Left colon (tissue), 2 donors: ENCODE measurements around the gene DCXR. TPM values are rescaled to one million over a fixed set of nuclear protein-coding genes. Genes with fewer than 3 reads are reported as not detected.

ENCODE experiments used
- ATAC-seq: fragments of 200-7000 bp; cut with Tn5 transposase; one replicate; pipeline ENCODE4 v1.9.1; 2020; ENCODE audit warnings: mild to moderate bottlenecking, moderate library complexity
- DNase-seq, 2 donors: peaks; one replicate each; pipeline ENCODE4 v3.0.0-alpha.2; 2020
- intact Hi-C, 2 donors: fragments of 100-400 bp; cut with DNase I in 1 of 2; cut with micrococcal nuclease in 1 of 2; formaldehyde crosslinking; loops; one replicate each; pipeline versions ENCODE4 v1.11.2 to v1.14.0; 2022; cut with DNase I, micrococcal nuclease
- total RNA-seq, 2 donors: library from RNA; stranded (reverse); fragmentation: NEBNext Ultra II Directional; extraction: Animal tissue kit (Norgen Biotek cat#: 25700); gene quantifications; one replicate each; pipeline ENCODE4 v1.2.1, GENCODE V29; 2021
- donor health status: DM: no; HTN: no; CAD: no.
- donor health status: DM: yes; HTN: yes; CAD: no.

The DCXR gene
- total RNA-seq, 2 donors from 2014 or later: 111 to 137 TPM

- ATAC-seq: no peak
- DNase-seq: no peak
- intact Hi-C loops: no loop called here
These were observed 38.7 kb upstream of the DCXR start for GRCh38 chr17:82076018-82076784.

GRCh38 chr17:82073446-82073845, 35.9 kb upstream of the DCXR start:
- DNase-seq: no peak
- intact Hi-C loops: no loop called here
- ATAC-seq: no peak

- DNase-seq: peak; percentile 54 to 65
- intact Hi-C loops: no loop called here
- ATAC-seq: peak; percentile 94
These were observed 35.3 kb upstream of the DCXR start for GRCh38 chr17:82072827-82073226.

DNA sequence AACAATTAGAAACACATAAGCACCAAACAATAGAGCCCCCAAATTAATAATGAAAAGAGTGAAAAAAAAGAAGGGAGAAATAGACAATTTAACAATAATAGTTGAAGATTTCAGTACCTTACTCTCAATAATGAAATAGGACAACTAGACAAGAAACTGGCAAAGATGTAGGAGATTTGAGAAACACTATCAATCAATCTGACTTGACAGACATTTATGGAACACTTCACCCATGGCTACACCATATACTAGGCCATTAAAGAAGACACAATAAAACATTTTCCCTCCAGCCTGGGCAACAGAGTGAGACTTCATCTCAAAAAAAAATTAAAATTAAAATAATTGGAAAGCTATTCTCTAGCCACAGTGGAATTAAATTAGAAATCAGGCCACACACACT, 33.1 kb upstream of the DCXR start:
- intact Hi-C loops: no loop called here
- DNase-seq: no peak
- no peak for ATAC-seq

- intact Hi-C loops: no loop called here
- DNase-seq (peak in 1 of 2 donors; percentile 67), ATAC-seq (peak; percentile 69)
These were observed 28.3 kb upstream of the DCXR start, which contains the start of gene DUS1L for GRCh38 chr17:82065638-82066303. Gene DUS1L (minus strand): TSS chr17:82065804. CDS start chr17:82065059, 745 bp downstream.

DNA sequence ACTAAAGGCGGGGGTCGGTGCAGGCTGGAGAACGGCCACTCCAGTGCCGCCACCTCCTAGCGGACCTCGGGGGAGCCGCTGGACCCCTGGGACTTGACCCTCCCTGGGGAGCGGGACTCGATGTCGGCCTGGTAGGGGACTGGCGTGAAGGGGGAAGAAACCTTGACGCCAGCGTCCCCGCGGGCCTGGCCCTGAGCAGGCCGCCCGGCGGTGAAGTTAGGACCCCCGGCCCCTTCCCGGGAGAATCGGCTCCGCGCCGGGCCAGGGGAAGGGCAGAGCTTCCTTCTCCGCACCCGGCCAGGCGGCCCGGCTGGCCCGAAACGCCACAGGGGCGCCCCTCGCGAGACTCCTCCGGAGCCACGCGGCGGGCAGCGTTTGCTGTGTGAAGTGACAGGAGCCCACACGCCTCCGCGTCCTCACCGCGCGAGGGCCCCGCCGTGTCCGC, 27.7 kb upstream of the DCXR start:
- DNase-seq (peak in 1 of 2 donors; percentile 32), ATAC-seq (peak; percentile 33)
- intact Hi-C loops: no loop called here

DNA sequence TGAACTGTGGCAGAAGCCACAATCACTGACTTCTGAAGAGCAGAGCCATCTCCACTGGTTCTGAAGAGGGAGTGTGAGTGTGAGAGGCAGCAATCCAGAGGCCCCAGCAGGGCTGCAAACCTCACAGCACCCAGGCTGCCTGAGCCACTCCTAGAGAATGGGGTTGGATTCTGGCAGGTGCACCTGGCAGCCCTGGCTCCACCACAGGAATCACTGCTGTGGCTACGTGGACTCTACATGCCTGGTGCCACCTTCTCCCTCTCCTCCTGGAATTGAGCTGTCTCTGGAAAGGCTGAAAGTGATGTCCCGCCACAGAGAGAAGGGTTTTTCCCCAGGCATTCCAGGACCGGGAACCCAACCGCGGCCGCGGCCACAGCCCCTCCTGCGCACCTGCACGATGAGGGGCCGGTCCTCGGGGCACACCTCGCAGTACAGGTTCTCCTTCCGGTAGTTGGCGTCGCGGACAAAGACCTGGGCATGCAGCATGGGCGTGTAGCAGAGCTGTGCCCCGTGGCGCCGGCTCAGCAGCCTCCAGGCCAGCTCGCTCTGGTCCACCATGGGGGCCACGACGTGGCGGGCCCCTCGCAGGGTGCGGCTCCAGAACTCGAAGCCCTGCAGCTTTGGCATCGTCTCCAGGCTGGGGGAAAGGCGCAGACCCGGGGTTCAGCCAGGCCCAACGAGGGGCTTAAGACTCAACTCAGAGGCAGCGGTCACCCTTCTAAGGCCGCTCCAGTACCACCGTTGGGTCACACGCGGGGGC, 27.1 kb upstream of the DCXR start:
- intact Hi-C loops: no loop called here
- peak; percentile 52 to 68 for DNase-seq
- peak; percentile 83 for ATAC-seq

DNA sequence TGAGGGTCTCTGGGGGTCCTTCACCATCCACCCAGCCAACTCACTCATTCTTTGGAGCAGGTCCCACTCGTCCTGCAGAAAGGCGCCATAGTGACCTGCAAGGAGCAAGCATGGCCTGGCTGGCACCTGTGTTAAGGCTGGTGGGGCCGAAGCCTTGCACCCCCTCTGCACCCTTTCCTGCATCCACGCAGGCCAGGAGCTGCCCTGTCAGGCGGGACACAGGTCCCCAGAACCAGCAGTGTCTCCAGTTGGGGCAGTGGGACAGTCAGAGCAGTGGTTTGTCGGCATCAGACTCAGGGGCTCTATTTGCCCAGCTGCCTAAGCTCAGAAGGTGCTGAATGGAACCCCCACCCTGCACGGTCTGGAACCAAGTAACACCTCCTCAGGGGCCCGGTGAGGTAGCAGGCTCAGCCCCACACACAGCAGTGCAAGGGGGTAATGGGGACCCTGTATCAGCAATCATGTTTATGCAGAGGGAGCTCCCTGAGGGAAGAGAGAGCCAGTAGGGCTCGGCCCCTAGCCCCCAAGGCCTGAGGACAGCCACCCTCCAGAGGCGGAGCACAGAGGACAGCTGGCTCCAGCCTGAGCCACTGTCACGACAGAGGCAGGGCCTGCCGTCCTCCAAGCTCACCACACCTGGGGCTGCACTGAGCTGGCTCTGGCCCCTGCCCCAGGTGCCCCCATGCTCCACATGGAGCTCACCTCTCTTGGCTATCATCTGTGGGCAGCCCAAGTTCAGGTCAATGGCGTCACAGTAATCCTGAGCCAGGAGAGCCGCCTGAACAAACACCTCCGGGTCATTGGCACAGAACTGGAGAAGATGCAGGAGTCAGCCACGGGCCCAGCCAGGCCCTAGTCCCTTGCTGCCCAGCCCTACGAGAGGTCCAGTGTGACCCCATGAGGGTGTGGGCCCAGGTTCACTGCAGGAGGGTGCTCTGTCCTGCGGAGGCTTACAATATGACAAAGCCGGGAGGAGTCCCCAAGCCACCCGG, 26.2 kb upstream of the DCXR start:
- intact Hi-C loops: no loop called here
- DNase-seq: no peak
- ATAC-seq: no peak

DNA sequence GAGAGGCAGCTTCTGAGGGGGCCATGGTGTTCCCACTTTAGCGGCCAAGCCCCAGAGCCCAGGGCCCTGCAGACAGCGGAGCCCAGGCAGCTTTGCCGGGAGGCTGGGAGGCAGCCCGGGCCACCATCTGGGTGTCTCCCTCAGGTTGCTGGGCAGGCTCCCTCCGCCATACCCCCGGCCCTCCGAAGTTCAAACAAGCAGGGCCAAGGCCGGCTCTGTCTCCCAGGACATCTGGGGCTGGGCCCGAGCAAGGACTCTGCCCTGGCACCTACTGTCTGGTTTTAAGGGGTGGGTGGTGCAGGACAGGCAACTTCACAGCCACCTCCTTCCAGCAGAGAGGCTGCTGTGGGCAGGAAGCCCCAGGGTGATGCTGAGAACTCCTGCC, 25.5 kb upstream of the DCXR start:
- intact Hi-C loops: no loop called here
- DNase-seq (no peak), ATAC-seq (no peak)

DNA sequence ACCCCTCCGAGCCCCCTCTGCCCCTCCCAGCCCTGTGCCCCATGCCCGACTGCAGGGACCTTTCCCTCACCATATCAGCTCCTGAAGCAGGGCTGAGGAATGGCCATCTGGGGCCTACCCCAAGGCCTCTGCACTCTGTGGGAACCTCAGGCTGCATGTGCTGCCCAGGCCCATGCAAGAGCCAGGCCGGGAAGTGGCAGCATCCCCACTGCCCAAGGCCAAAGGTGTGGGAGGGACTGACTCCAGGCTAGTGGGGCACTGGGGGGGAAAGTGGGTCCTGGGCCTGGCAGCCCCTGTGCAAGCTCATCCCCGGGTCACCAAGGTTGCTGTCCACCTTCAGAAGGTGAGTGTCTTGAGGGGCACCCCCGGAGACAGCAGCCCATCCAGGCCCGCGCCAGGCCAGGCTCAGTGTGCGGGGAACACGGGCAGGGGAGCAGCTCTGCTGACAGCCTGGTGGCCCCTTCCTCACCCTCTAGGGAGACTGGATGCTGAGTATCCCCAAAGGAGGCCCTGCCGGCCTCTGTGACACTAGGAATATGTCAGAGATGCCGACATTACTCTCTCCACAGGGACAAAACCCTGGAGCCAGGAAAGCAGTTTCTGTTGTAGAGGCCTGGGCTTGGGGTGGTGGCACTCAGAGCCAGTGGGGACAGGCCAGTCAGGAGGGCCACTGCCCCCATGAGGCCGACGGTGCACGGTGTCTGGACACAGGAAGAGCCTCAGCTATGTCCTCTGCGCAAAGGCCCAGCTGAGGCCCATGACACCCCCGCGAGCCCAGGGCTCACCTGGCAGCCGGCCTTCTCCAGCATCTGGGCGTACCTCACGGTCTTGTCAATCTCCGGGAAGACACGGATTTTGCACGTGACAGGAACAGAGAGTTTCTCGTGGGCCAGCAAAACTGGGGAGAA, 24.8 kb upstream of the DCXR start:
- intact Hi-C loops: no loop called here
- no peak for ATAC-seq

DNA sequence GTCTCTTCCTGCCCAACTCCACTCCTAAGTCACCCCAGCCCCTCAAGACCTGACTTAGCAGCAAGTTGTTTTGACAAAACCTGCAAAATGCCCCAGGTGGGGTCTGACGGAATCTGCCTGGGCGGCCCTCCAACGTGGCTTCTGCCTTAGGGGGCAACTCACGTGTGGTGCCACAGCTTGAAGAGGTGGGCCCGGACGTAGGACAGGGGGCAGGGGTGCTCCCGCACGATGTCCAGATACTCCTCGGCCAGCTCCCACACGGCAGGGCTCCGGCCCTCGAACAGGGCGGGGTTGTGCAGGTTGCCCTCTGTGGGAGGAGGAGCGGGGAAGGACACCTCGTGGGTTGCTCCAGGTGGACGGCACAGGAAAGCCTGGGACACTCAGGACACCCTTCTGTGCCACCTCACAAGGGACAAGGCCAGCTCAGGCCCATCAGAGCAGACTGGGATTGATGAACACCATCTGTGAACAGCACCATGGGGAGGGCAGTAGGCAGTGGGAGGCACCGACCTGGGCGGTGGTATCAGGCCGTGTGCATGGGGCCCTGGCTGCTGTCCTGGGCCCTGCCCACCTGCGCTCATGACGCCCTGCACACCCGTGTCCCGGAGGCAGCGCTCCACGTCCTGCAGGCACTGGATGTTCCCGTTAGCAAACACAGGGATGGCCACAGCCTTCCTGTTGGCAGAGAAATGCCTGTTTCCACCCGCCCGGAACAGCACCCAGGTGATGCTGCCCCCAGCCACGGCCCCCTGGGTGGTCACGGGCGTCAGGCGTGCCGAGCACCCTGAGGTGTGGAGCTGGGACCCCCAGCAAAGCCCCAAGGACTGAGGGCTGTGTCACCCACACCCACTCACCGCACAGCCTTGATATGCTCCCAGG, 23.8 kb upstream of the DCXR start:
- intact Hi-C loops: no loop called here
- ATAC-seq (no peak), DNase-seq (no peak)

More for the DNA sequence above, 24.8 kb upstream of the DCXR start:
- DNase-seq: no peak

GRCh38 chr17:82060614-82061013, 23.1 kb upstream of the DCXR start:
- no peak for ATAC-seq
- intact Hi-C loops: no loop called here
- DNase-seq: no peak

DNA sequence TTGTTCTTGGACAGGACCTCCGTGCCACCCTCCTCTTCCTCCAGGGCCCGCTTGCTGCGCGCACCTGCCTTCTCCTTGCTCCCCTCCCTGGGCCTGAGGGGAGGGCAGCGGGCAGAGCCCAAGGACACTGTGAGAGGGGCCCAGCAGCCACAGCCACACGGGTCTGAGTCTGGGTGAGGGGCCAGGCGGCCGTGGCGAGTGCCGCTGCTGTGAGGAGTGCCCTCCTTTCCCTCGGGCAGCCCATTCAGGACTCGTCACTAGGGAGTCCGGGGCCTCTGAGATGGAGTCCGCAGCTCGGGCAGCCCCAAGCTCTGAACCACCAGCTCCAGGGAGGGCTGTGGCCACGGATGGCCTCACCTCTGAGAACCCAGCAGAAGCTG, 22.5 kb upstream of the DCXR start:
- DNase-seq: no peak
- intact Hi-C loops: no loop called here
- ATAC-seq: no peak

DNA sequence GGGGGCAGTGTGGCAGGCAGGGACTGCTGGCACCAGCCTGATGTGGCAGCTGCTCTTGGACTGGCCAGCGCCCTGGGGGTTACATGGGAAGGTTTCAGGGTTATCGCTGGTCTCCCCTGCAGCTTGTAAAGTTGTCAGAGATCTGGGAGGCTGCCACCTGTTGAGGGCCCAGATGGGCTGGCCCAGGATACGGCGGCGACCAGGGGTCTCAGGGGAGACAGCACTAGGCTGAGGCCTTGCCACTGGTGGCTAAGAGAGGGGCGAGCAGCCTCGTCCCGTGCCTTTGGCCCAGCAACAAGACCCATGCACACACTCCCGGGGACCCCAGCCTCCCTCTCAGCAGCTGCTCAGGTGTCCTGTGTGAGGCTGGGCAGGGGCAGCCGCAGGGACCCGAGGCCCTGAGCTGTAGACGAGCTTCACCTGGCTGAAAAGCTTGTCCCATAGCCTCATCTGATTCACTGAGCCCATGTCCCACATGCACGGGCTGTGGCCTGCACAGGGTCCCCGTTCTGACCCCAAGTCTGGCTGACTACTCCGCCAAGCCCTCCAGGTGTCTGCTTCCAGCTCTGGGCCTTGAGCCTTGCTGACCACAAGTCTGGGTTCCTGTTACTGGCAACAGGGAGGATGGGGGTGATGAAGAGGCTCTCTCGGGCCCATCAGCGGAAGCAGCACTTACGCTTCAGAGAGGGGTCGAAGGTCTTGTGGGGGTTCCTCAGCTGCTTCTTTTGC, 21.9 kb upstream of the DCXR start:
- intact Hi-C loops: no loop called here
- ATAC-seq: no peak
- DNase-seq: no peak

DNA sequence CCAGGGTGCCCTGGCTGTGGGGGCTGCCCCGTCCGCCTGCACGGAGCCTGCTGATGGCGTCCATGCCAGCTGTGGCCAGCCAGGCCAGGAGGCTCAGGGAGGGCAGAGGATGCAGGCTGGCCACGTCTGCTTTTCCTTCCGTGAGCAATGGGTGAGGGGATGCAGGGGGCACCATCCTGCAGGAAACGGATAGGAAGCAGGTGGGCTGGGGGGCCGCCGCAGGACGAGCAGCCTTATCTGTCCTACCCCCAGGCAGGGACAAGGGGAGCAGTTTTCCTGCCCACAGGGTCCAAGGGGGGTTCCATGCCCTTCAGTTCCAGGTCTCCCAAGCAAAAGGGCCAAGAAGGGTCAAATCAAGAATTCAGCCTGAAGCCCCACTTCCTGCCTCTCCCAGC, 21.4 kb upstream of the DCXR start:
- intact Hi-C loops: no loop called here
- no peak for ATAC-seq
- DNase-seq: no peak

DNA sequence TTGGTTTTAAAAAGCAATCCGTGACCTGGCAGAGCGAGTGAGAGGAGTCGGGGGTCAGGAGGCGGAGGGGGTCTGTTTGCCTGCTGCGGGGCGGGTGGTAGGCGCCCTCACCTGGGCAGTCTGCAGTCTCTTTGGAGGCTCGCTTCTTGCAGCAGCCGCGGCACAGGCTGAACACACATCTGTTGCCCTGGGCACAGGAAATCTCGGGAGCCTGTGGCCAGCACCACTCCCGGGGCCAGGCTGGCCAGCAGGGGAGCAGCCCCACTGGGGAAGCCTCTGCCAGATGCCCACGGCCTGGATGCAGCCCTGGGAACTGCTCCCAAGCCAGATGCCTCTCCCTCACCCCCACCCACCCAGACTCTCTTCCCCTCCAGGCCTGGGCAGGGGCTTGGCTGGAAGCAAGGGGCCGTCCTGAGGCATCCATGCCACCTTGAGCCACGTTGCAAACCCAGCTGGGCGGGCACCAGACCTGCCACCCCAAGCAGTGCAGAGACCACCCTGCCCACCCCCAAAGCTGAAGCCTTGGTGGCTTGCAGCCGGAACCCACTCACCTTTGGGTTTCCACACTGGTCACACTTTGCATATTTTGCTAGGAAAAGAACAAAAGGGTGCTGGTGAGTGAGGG, 20.8 kb upstream of the DCXR start:
- no peak for ATAC-seq

More for the DNA sequence above, 20.8 kb upstream of the DCXR start:
- intact Hi-C loops: no loop called here
- no peak for DNase-seq
